Mesodermal cell (in vitro differentiated cells): ENCODE data around the gene CYP26B1.

Experiments used
- H3K27ac ChIP-seq: 2 replicates; pipeline ENCODE4 v1.7.0; 2013; ENCODE audit warnings: mild to moderate bottlenecking, low read depth, low read length, moderate library complexity; ENCODE audit not compliant: severe bottlenecking
- H3K36me3 ChIP-seq: 2 replicates; pipeline ENCODE4 v1.7.1; 2013; ENCODE audit warnings: mild to moderate bottlenecking, low read length, moderate library complexity; ENCODE audit not compliant: control insufficient read depth, insufficient read depth
- H3K4me1 ChIP-seq: one replicate; pipeline ENCODE4 v1.7.1; 2013; ENCODE audit warnings: mild to moderate bottlenecking, low read length; ENCODE audit not compliant: insufficient read depth, control insufficient read depth, poor library complexity, severe bottlenecking
- H3K4me3 ChIP-seq: 2 replicates; pipeline ENCODE4 v1.7.0; 2013; ENCODE audit warnings: low read length, control low read depth, mild to moderate bottlenecking; ENCODE audit not compliant: insufficient read depth, poor library complexity, severe bottlenecking; ENCODE audit errors: extremely low read depth
- H3K9me3 ChIP-seq: 2 replicates; pipeline ENCODE4 v1.7.1; 2013; ENCODE audit warnings: mild to moderate bottlenecking, low read length, moderate library complexity; ENCODE audit not compliant: control insufficient read depth
- WGBS, 2 experiments: methylation state at CpG; one replicate each; pipeline ENCODE4 v1.1.5; 2013; ENCODE audit warnings: missing lambda C conversion rate in 2 of 2; ENCODE audit not compliant: insufficient coverage in 2 of 2; 5-methylcytosine and 5-hydroxymethylcytosine counted together

Gene CYP26B1

GRCh38 chr2:72140621-72140960, 7.1 kb downstream of the CYP26B1 start:
- Histone ChIP-seq H3K4me3 (no peak overlapping the region), H3K36me3 (no peaks in the 10 kb centered on the region), H3K4me1 (peaks cover 12% of the 10 kb centered on the region), H3K27ac (no peak overlapping the region), H3K9me3 (no peaks in the 10 kb centered on the region)
- WGBS, 2 experiments = 90 to 100% methylated on average over 1 to 2 of the region's 4 CpGs

- no peaks in the 10 kb centered on the region for H3K9me3 ChIP-seq
- no peaks in the 10 kb centered on the region for H3K36me3 ChIP-seq
- H3K4me3 ChIP-seq = no peak overlapping the region
- peaks cover 10% of the 10 kb centered on the region for H3K4me1 ChIP-seq
- H3K27ac ChIP-seq = no peak overlapping the region
- 86 to 93% methylated on average over 10 to 12 of the region's 14 CpGs for WGBS, 2 experiments
Measured at GRCh38 chr2:72139874-72140620, 7.6 kb downstream of the CYP26B1 start.

GRCh38 chr2:72139471-72139873, 8.2 kb downstream of the CYP26B1 start:
- no peaks in the 10 kb centered on the region for H3K9me3 ChIP-seq
- peaks cover 8% of the 10 kb centered on the region for H3K4me1 ChIP-seq
- 83 to 93% methylated on average over 3 to 7 of the region's 8 CpGs for WGBS, 2 experiments
- H3K27ac ChIP-seq = no peak overlapping the region
- H3K4me3 ChIP-seq = no peak overlapping the region
- H3K36me3 ChIP-seq = no peaks in the 10 kb centered on the region

GRCh38 chr2:72138921-72139381, 8.7 kb downstream of the CYP26B1 start:
- H3K9me3 ChIP-seq = no peaks in the 10 kb centered on the region
- H3K4me3 ChIP-seq = no peak overlapping the region
- no peaks in the 10 kb centered on the region for H3K36me3 ChIP-seq
- H3K4me1 ChIP-seq = peaks cover 6% of the 10 kb centered on the region
- H3K27ac ChIP-seq = no peak overlapping the region
- WGBS, 2 experiments = 92 to 93% methylated on average over 8 to 13 of the region's 14 CpGs

GRCh38 chr2:72138011-72138881, 9.4 kb downstream of the CYP26B1 start:
- Histone ChIP-seq H3K27ac (no peak overlapping the region), H3K4me1 (no peaks in the 10 kb centered on the region), H3K36me3 (no peaks in the 10 kb centered on the region), H3K4me3 (no peak overlapping the region), H3K9me3 (no peaks in the 10 kb centered on the region)
- 77% methylated on average over 19 to 23 of the region's 24 CpGs for WGBS, 2 experiments

- H3K36me3 ChIP-seq = no peaks in the 10 kb centered on the region
- 22 to 37% methylated on average over 6 to 10 of the region's 10 CpGs for whole genome bisulfite sequencing, 2 experiments
- no peak overlapping the region for H3K4me3 ChIP-seq
- no peak overlapping the region for H3K27ac ChIP-seq
- H3K4me1 ChIP-seq = no peaks in the 10 kb centered on the region
- no peaks in the 10 kb centered on the region for H3K9me3 ChIP-seq
Measured at GRCh38 chr2:72137498-72138010, 10.1 kb downstream of the CYP26B1 start.

GRCh38 chr2:72136933-72137497, 10.6 kb downstream of the CYP26B1 start:
- Histone ChIP-seq H3K27ac (no peak overlapping the region), H3K4me3 (no peak overlapping the region), H3K9me3 (no peaks in the 10 kb centered on the region), H3K36me3 (no peaks in the 10 kb centered on the region), H3K4me1 (no peaks in the 10 kb centered on the region)
- 57 to 96% methylated on average over 3 to 7 of the region's 7 CpGs for WGBS, 2 experiments

GRCh38 chr2:72136331-72136730, 11.3 kb downstream of the CYP26B1 start:
- 38 to 63% methylated on average over 7 to 8 of the region's 10 CpGs for WGBS, 2 experiments
- no peaks in the 10 kb centered on the region for H3K4me1 ChIP-seq
- no peak overlapping the region for H3K27ac ChIP-seq
- H3K36me3 ChIP-seq = no peaks in the 10 kb centered on the region
- no peaks in the 10 kb centered on the region for H3K9me3 ChIP-seq
- H3K4me3 ChIP-seq = no peak overlapping the region

GRCh38 chr2:72135921-72136320, 11.7 kb downstream of the CYP26B1 start:
- no peak overlapping the region for H3K27ac ChIP-seq
- no peaks in the 10 kb centered on the region for H3K36me3 ChIP-seq
- 81 to 100% methylated on average over 4 to 5 of the region's 8 CpGs for WGBS, 2 experiments
- H3K9me3 ChIP-seq = no peaks in the 10 kb centered on the region
- H3K4me3 ChIP-seq = no peak overlapping the region
- H3K4me1 ChIP-seq = no peaks in the 10 kb centered on the region

GRCh38 chr2:72134997-72135800, 12.5 kb downstream of the CYP26B1 start:
- Histone ChIP-seq H3K9me3 (no peaks in the 10 kb centered on the region), H3K4me3 (no peak overlapping the region), H3K36me3 (no peaks in the 10 kb centered on the region), H3K4me1 (no peaks in the 10 kb centered on the region), H3K27ac (no peak overlapping the region)
- WGBS, 2 experiments = 93 to 94% methylated on average over 18 to 19 of the region's 19 CpGs
